Spinal cord (tissue), 10 donors: Measurements from ENCODE around the gene ZBTB1. TPM values are rescaled to one million over a fixed set of nuclear protein-coding genes. Genes with fewer than 3 reads are reported as not detected.
A peak's percentile ranks its signal among the peaks of the same experiment; 100 is the strongest.

Experiments used
- DNase-seq, 6 donors: peaks; one replicate each; pipeline versions ENCODE4 v3.0.0 to v3.0.0-alpha.2; 2013 to 2015; ENCODE audit warnings: low spot score in 6 of 6, low read depth in 4 of 6
- H3K27ac ChIP-seq: one replicate; pipeline ENCODE4 v1.5.1; 2013; ENCODE audit warnings: low read depth, low read length, control low read depth
- H3K27me3 ChIP-seq: one replicate; pipeline ENCODE4 v1.6.1; 2013; ENCODE audit warnings: low read length; ENCODE audit not compliant: control insufficient read depth, insufficient read depth
- H3K36me3 ChIP-seq: one replicate; pipeline ENCODE4 v1.6.1; 2013; ENCODE audit warnings: low read length; ENCODE audit not compliant: control insufficient read depth, insufficient read depth
- H3K4me1 ChIP-seq: one replicate; pipeline ENCODE4 v1.6.1; 2013; ENCODE audit warnings: low read length; ENCODE audit not compliant: control insufficient read depth, insufficient read depth
- H3K4me3 ChIP-seq: one replicate; pipeline ENCODE4 v1.5.1; 2013; ENCODE audit warnings: low read depth, low read length, control low read depth
- H3K9me3 ChIP-seq: one replicate; pipeline ENCODE4 v1.6.1; 2013; ENCODE audit warnings: low read length; ENCODE audit not compliant: control insufficient read depth, insufficient read depth
- WGBS: methylation state at CpG from one replicate; pipeline ENCODE4 v1.1.5; 2013; ENCODE audit warnings: missing lambda C conversion rate; ENCODE audit not compliant: insufficient coverage; 5-methylcytosine and 5-hydroxymethylcytosine counted together
- polyA plus RNA-seq, 2 donors: library from polyadenylated mRNA; unstranded; fragments of 120-200 nt; gene quantifications; one replicate each; pipeline ENCODE4 v1.2.1, GENCODE V29; 2013; ENCODE audit not compliant: insufficient read length in 2 of 2
- total RNA-seq, 2 donors: library from RNA; depleted of rRNA in 1 of 2; stranded (reverse); fragments of 120-200 nt in 1 of 2; fragments of >200 nt in 1 of 2; gene quantifications; one replicate each; pipeline versions ENCODE4 v1.2.3 to v1.2.4, GENCODE V29; 2013 to 2014
- donor health status: healthy.

The ZBTB1 gene
- total and polyA plus RNA-seq, 4 donors = 35.7 to 75.1 (median 49.1) TPM

DNA sequence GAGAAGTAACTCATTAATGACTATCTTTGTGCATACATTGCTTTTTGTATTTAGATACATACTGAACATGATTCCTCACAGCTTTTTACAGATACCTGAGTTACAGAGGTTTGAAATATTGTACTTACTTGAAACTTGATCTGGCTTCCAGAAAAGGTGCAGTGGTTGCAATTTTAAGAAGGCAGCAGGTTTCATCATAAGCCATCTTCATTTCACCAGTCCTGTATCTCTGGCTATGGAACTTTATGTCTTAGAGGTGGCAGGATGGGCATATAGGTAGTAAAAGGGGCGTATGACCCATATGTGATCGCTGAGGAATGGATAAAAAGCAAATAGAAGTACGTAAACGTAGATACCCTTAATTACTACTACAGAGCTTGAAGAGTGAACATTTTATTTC lies 13.7 kb downstream of the ZBTB1 start:
- H3K27ac ChIP-seq = no peak overlapping the region
- no peak for DNase-seq
- H3K36me3 ChIP-seq = no peaks in the 10 kb centered on the region
- no peaks in the 10 kb centered on the region for H3K27me3 ChIP-seq
- H3K9me3 ChIP-seq = no peaks in the 10 kb centered on the region
- H3K4me1 ChIP-seq = no peaks in the 10 kb centered on the region
- H3K4me3 ChIP-seq = no peak overlapping the region
- WGBS = no CpG with 5 or more reads among the region's 4 CpGs

DNA sequence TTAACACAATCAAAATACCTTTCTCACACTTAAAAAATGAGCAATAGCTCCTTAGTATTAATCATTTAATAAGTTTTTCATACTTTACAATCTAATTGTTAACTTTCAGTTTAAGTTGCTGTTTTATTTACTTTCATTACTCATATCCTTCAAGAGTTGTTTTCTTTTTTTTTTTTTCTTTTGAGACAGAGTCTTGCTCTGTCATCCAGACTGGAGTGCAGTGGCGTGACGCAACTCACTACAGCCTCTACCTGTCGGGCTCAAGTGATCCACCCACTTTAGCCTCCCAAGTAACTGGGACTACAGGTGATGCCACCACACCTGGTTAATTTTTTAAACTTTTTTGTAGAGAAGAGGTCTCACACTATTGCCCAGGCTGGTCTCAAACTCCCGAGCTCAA lies 16.1 kb downstream of the ZBTB1 start:
- H3K36me3 ChIP-seq = no peaks in the 10 kb centered on the region
- no peak overlapping the region for H3K27ac ChIP-seq
- WGBS = 100% methylated on average over 3 of the region's 4 CpGs
- no peak for DNase-seq
- no peaks in the 10 kb centered on the region for H3K9me3 ChIP-seq
- H3K27me3 ChIP-seq = no peaks in the 10 kb centered on the region
- H3K4me3 ChIP-seq = no peak overlapping the region
- no peaks in the 10 kb centered on the region for H3K4me1 ChIP-seq

DNA sequence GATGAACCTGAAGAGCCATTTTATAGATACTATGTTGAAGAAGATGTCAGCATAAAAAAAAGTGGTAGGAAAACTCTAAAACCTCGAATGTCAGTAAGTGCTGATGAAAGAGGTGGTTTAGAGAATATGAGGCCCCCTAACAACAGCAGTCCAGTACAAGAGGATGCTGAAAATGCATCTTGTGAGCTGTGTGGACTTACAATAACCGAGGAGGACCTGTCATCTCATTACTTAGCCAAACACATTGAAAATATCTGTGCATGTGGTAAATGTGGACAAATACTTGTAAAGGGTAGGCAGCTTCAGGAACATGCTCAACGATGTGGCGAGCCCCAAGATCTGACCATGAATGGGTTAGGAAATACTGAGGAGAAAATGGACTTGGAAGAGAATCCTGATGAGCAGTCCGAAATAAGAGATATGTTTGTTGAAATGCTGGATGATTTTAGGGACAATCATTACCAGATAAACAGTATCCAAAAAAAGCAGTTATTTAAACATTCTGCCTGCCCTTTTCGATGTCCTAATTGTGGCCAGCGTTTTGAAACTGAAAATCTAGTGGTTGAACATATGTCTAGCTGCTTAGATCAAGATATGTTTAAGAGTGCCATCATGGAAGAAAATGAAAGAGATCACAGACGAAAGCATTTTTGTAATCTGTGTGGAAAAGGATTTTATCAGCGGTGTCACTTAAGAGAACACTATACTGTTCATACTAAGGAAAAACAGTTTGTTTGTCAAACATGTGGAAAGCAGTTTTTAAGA lies 18.2 kb downstream of the ZBTB1 start:
- Histone ChIP-seq H3K4me1 (no peaks in the 10 kb centered on the region), H3K36me3 (no peaks in the 10 kb centered on the region), H3K9me3 (no peaks in the 10 kb centered on the region), H3K27me3 (no peaks in the 10 kb centered on the region), H3K27ac (no peak overlapping the region), H3K4me3 (no peak overlapping the region)
- no peak for DNase-seq
- 100% methylated on average over 4 of the region's 9 CpGs for WGBS

DNA sequence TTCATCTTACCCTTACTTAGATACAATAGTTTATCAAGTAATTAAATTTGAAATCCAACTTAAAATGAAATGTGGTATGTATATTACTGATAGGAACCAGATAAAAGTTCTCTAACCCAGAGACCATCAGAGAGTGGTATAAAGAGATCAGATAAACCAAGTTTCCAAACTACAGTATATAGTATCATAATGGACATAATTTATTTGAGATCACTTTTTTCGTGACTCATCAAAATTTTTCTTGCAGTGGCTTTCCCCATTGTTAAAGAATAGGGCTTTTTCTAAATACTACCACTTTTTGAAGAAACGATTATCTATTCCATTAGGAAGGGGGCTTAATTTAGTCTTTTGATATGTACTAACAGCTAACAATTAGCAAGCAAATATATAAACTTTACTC lies 20.8 kb downstream of the ZBTB1 start:
- H3K4me3 ChIP-seq = no peak overlapping the region
- no CpG with 5 or more reads among the region's 2 CpGs for WGBS
- no peaks in the 10 kb centered on the region for H3K36me3 ChIP-seq
- no peaks in the 10 kb centered on the region for H3K4me1 ChIP-seq
- no peak for DNase-seq
- no peaks in the 10 kb centered on the region for H3K9me3 ChIP-seq
- no peak overlapping the region for H3K27ac ChIP-seq
- H3K27me3 ChIP-seq = no peaks in the 10 kb centered on the region

DNA sequence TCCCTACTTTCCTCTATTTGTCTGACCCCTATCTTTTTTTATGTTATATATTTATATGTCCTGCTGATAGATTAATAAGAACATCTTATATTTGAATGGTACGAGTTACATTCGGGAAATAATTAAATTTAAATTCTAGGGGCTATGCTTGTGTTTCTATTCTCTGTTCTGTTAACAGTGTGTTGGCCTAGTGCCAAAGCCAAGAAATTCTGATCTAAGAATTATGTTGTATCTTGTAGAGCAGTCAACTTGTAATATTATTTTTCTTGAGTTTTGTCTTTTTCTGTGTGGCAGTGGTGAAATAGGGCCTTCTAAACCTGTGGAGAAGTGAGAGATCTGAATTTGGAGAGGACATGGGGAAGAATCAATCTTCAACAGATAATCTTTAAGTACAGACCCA lies 27.0 kb downstream of the ZBTB1 start:
- Histone ChIP-seq H3K36me3 (no peaks in the 10 kb centered on the region), H3K27me3 (no peaks in the 10 kb centered on the region), H3K4me3 (no peak overlapping the region), H3K4me1 (no peaks in the 10 kb centered on the region), H3K27ac (no peak overlapping the region), H3K9me3 (no peaks in the 10 kb centered on the region)
- DNase-seq = no peak
- WGBS = no CpG with 5 or more reads among the region's 2 CpGs

DNA sequence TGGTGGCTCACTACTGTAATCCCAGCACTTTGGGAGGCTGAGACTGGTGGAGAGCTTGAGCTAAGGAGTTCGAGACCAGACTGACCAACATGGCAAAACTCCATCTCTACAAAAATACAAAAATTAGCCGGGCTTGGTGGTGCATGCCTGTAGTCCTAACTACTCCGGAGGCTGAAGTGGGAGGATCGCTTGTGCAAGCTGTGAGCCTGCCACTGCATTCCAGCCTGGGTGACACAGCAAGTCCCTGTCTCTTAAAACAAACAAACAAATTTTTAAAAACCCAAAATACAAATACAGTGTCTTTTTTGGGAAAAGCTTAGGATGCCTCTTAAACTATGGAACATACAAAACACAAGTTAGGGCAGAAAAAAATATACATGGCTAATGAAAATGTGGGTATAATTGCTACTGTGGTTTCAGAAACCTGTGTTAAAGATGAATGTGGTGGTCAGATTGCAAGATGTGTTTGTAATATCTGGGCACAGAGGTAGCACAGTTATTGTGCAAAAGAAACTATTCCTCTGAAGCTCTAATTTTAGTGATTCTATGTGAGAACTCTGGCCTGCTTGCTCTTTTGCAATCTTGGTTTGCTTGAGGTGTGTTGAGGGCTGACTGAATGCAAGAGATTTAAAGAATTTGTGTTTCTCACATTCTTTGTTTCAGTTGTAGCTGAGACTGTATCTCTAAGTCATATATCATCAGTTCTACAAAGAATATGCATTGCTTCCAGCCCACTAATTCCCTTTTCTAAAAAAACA lies 32.1 kb downstream of the ZBTB1 start:
- Histone ChIP-seq H3K27ac (no peak overlapping the region), H3K9me3 (no peaks in the 10 kb centered on the region), H3K36me3 (no peaks in the 10 kb centered on the region), H3K4me1 (peaks cover 20% of the 10 kb centered on the region), H3K4me3 (no peak overlapping the region), H3K27me3 (peaks cover 17% of the 10 kb centered on the region)
- WGBS = 72% methylated on average over 2 of the region's 4 CpGs
- no peak for DNase-seq

DNA sequence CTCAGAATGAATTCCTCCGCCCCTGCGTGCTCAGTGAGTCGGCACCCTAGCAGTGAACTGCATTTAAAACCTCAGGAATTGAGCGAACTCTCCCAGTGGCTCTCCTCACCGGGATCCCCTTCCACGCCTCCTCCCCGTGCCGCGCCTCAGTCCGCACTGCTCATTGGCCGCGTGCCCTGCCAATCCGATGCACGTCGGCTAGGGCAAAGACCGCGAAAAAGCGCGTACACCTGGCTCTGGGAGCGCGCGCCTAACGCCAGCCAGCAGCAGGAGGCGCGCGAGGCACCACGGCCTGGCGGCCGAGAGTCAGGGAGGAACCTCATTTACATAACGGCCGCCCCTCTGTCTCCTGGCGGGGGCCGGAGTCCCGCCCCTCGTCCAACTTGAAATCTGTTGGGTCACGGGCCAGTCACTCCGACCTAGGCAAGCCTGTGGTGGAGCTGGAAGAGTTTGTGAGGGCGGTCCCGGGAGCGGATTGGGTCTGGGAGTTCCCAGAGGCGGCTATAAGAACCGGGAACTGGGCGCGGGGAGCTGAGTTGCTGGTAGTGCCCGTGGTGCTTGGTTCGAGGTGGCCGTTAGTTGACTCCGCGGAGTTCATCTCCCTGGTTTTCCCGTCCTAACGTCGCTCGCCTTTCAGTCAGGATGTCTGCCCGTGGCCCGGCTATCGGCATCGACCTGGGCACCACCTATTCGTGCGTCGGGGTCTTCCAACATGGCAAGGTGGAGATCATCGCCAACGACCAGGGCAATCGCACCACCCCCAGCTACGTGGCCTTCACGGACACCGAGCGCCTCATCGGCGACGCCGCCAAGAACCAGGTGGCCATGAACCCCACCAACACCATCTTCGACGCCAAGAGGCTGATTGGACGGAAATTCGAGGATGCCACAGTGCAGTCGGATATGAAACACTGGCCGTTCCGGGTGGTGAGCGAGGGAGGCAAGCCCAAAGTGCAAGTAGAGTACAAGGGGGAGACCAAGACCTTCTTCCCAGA lies 35.9 kb downstream of the ZBTB1 start, which contains the start of gene HSPA2:
TSS of gene HSPA2 (plus strand) at position 534 of the 995 bp plus-strand sequence. CDS start at position 643, 109 bp downstream.
- peaks cover 30% of the 10 kb centered on the region for H3K4me1 ChIP-seq
- H3K27ac ChIP-seq = peak within 1 kb of the TSS; percentile 92
- H3K27me3 ChIP-seq = peaks cover 25% of the 10 kb centered on the region
- whole genome bisulfite sequencing = 7% methylated on average over 77 of the region's 79 CpGs
- H3K9me3 ChIP-seq = no peaks in the 10 kb centered on the region
- DNase-seq = peak; percentile 91 to 99 (median 96)
- peak within 1 kb of the TSS; percentile 75 for H3K4me3 ChIP-seq
- no peaks in the 10 kb centered on the region for H3K36me3 ChIP-seq

DNA sequence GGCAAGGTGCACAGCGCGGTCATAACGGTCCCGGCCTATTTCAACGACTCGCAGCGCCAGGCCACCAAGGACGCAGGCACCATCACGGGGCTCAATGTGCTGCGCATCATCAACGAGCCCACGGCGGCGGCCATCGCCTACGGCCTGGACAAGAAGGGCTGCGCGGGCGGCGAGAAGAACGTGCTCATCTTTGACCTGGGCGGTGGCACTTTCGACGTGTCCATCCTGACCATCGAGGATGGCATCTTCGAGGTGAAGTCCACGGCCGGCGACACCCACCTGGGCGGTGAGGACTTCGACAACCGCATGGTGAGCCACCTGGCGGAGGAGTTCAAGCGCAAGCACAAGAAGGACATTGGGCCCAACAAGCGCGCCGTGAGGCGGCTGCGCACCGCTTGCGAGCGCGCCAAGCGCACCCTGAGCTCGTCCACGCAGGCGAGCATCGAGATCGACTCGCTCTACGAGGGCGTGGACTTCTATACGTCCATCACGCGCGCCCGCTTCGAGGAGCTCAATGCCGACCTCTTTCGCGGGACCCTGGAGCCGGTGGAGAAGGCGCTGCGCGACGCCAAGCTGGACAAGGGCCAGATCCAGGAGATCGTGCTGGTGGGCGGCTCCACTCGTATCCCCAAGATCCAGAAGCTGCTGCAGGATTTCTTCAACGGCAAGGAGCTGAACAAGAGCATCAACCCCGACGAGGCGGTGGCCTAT lies 36.8 kb downstream of the ZBTB1 start:
- DNase-seq = peak in 2 of 6 donors; percentile 34 to 53
- H3K4me1 ChIP-seq = peaks cover 30% of the 10 kb centered on the region
- H3K9me3 ChIP-seq = no peaks in the 10 kb centered on the region
- WGBS = 14% methylated on average over 73 of the region's 73 CpGs
- peak overlapping the region; percentile 75 for H3K4me3 ChIP-seq
- no peak overlapping the region for H3K27ac ChIP-seq
- no peaks in the 10 kb centered on the region for H3K36me3 ChIP-seq
- H3K27me3 ChIP-seq = peaks cover 25% of the 10 kb centered on the region
